GM19035 (cell line): Measurements from ENCODE around the gene AP5Z1.

Experiments used
- ATAC-seq: cut with Tn5 transposase; IDR thresholded peaks from one replicate; pipeline ENCODE4 v1.9.1; 2021; ENCODE audit not compliant: unreplicated experiment

The AP5Z1 gene

DNA sequence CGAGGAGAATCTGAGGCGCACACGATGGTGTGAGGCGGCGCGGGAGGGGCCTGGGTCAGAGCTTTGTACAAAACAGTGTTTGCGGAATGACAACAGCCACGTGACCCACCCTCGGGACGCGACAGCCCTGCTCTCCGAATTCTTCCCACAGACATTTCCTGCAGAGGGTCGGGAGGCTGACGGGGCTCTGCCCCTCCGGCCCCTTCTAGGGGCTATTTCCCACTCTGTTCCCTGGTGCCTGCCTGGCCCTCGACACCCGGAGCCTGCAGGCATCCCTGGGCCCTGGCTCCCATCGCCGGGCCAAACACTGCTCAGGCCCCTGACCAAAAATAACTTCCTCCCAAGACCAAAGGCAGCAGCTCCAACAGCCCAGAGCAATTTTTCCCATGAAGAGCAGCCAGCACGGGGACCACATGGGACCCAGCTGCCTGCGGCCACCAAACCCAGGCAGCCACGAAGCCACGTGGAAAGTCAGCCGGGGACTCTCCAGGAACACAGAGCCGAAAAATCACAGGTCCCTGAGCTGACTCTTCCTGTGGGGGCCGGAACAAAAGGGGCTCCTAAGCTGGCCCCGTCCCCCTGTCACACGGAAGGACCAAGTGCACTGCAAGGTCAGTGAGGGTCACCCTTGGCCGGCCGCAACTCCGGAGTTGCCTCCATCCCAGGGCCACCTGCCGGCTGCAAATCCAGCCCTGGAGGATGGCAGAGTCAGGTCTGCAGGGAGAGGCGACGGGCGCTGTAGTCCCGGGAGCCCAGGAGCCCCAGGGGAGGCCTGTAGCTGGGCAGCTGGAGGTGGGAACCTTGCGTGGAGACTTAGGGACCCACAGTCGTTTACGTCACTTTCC, 44.4 kb downstream of the AP5Z1 start:
- ATAC-seq, result no peak

DNA sequence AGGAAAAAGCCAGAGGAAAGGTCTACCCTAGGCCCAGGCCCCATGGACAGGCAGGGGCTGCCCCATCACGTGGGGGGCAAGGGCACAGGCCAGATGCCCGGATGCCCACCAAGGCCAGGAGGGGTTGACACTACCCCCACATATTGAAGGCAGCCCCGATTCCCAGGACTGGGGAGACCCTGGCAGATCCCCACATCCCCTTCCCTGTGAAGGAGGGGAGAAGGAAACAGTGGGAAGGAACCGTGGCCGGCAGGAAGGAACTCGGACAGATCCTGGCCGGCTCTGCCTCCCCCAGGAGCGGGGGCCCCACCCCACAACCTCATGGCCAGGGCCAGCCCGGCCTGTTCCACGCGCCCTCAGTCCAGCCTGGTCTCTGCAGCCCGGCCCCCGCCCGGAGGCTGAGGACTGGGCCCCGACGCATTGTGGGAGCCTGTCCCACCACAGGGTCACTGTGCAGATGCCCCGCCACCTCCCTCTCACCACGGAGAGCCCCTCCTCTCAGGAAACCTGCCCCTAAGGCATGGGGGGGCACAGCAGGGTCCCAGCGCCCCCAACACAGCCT, 45.1 kb downstream of the AP5Z1 start:
- ATAC-seq, result no peak

DNA sequence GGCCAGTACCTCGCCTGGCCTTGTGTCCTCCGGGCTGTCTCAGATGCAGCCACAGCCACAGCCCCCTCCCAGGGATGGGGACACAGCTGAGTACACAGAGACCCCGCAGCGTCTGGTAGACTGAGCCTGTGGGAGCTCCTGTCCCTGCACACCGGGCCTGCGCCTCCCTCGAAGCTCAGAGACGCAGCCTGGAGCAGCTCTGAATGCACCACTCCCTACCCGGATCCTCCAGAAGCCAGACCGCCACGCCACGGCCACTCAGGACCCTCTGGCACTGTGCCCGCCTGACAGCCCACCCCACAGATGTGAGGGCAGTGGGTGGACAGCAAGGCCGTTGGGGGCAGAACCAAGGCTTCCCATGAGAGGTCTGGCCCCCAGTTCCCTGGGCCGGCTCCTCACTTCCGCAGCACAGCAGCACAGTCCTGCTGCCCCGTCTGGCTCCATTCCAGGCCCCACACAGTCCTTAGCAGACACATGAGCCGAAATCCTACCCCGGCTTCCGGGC, 45.6 kb downstream of the AP5Z1 start:
- ATAC-seq, result no peak

DNA sequence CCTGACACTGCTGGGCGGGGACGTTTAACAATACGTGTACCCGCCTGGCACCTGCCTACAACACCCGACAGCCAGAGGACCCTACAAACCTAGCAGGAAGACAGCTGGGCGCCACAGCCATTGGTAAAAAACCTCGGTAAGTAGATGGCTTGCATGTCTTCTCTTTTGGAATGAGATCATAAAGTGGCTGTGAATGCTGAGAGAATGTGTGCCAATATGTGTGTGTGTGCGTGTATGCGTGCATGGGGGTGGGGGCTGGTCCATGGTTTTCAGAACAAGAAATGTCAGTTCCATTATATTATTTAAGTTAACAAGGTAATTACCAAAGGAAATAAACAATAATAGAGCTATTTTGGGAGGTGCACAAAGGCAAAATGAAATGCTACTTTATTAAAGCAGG, 47.3 kb downstream of the AP5Z1 start:
- ATAC-seq, result no peak

DNA sequence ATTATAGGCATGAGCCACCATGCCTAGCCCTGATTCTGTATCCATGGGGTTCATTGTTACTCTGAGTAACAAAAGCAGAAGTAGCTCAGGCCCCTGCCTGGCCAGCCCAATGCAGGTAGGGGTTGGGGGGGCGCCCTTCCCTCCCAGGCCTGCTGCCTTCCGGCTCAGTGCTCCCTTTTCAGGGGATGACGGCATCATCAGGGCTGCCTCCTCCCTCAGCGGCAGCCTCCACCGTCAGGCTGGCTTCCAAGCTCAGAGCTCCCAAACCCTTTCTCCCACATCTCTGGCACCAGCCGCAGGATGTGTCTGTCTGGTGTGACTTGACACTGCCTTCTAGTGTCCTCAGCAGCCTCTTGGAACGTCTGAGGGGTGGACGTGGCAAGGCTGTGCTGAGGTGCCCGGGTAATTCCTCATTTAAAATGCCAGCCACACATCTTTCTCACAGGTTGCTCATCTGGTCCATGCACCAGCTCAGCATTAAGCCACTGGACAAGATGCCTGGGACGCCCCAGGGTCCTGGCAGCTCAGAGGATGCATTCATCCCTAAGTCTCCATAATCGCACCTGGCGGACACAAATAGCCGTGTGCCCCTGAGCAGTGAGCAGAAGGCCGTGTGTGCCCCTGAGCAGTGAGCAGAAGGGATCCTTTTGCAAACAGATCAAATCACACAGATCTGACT, 48.2 kb downstream of the AP5Z1 start:
- ATAC-seq, result no peak

DNA sequence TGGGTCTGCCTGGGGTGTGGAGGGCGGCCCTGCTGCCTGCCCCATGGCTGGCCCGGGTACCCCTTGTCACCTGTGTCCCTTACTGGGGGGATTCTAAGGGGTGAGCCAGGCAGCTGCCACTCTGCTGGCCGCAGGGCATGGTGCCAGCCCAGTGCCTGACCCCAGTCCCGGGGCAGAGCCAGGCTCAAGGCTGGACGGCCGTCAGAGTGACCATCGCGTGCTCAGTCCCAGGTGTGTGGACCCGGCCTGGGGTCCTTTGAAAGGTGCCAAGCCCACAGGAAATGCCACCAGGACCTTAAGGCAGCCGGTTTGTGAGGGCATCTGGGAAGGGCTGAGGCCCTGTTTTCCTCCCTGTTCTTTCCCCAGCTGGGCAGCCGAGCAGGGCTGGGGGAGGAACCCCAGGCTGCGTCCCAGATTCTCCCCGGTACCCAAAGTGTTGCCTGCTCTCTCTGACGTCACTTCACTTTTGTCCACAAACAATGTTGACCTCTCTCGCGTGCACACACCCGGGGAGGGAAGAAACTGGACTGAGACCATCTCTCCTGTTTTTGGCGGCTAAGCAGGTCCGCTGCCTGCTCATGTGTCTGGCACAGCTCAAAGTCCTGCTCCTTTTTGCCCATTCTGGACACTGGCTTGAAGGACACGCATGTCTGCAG, 48.8 kb downstream of the AP5Z1 start:
- ATAC-seq, result no peak

DNA sequence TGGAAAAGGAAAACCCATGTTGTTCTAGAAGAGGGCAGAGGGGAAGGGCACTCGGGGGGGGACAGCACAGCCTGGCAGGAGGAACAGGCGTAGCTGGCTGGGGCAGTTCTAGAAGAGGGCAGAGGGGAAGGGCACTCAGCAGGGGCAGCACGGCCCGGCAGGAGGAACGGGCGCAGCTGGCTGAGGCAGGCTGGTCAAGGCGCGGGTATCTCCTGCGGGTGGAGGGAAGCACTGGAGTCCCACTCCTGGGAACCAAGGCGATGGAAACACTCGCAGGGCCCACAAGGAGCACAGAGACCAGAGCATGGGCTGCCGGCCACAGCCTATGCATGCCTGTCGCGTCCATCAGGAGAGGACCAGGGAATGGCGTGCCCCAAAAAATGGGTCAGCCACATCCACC, 49.7 kb downstream of the AP5Z1 start:
- ATAC-seq, result no peak

DNA sequence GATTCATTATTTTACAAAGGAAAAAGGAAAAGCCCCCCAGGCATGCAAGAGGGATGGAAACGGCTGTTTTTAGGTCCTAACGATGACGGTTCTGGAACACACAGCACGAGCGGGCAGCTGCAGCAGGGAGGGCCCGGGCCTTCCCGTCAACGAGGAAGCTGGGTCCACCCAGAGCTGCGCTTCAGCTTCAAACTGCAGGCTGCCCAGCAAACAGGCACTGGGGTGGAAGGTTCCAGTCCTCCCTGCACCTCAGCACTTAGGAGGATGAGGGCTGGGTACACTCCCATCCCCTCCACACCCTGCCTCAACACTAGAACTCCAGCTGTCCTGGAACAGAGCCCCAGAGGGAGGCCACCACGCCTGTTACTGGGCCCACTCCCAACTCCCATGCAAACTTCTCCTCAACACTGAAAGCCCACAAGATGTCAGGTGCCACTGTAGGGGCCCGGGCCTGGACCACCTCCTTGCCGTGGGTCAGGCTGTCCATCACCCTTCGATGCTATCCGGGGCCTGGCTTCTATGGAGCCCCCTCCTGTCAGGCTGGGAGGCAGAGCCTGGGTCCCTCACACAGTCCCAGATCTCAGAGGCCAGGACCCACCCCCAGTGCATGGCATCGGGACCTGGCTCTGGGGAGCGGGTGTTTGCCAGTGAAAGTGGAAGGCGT, 53.4 kb downstream of the AP5Z1 start:
- no peak for ATAC-seq

DNA sequence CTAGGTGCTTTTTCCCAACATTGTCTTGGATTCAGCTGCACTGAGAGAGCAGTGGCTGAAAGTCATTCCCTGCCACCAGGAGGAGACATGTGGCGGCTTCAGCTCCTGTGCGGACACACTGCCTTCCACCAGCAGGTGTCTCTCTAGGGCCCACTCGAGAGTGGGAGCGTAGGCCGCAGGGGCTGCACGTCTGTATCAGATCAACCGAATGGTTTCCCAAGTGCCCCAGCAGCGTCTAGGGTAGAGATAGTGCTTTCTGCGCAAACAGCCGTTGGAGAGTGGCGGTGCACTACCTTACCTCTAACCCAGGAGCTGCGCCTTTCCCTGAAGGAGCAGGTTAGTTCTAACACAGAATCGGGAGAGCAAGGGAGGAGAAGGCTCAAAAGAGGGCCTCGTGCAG, 54.8 kb downstream of the AP5Z1 start:
- ATAC-seq, result no peak

DNA sequence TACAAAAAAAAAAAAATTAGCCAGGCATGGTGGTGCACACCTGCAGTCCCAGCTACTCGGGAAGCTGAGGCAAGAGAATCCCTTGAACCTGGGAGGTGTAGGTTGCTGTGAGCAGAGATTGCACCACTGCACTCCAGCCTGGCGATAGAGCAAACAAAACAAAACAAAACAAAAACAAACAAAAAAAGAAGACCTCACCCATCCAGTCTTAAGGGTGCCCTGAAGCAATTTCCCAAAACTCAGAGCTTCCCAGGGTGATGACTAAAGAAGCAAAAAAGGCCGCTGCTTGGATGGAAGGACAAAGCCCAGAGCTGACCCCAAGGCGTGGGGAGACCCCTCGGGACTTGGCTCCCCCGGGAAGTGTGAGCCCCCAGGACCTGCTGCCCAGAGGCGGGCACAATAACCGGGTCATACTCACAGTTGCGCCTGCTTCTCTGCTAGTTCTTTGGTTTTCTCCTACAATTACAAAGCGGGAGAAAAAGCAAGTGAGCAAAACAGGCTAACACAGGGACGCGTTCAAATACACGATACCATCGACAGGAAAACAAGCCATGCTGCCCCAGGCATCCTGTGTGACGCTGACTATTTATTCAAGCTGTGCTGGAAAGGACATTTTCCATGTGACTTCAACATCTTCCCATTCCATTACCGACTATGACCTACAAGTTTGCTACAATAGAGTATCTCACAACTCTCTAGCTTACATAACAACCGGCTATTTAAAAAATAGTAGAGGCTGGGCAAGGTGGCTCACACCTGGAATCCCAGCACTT, 56.5 kb downstream of the AP5Z1 start:
- no peak for ATAC-seq

DNA sequence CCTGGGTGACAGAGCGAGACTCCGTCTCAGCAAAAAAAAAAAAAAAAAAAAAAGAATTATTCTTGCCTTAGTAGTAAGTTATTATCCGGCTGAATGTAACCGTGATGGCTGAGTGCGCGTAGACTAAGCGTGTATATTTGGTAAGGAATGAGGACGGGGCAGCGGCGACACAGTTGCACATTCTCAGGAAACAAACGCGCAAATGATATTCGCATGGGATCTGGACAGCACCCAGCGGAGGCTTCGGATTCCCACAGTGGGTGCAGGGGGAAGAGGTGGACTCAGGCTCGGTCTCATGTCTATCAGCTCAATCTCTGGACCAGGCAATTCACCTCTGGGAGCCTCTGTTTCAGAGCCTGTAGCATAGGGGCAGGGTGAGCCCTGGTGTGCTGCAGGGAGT, 57.3 kb downstream of the AP5Z1 start:
- ATAC-seq, result no peak

DNA sequence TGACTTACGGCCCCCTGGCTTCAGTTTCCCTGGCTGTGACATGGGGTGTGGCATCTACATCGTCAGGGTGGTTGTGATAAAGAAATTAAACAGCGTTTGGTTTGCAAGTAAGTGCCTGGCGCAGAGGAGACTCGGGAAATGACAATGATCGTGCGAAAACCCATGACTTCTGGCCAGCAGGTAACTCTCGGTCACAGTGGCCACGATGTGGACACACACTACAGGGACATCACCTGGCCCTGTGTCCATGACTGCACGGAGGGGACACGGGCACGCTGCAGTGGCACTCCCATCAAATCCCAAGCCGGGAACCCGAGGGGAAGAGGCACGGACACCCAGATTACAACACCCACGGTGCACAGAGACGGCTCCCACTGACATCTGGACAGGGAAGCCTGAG, 57.8 kb downstream of the AP5Z1 start:
- ATAC-seq, result no peak

DNA sequence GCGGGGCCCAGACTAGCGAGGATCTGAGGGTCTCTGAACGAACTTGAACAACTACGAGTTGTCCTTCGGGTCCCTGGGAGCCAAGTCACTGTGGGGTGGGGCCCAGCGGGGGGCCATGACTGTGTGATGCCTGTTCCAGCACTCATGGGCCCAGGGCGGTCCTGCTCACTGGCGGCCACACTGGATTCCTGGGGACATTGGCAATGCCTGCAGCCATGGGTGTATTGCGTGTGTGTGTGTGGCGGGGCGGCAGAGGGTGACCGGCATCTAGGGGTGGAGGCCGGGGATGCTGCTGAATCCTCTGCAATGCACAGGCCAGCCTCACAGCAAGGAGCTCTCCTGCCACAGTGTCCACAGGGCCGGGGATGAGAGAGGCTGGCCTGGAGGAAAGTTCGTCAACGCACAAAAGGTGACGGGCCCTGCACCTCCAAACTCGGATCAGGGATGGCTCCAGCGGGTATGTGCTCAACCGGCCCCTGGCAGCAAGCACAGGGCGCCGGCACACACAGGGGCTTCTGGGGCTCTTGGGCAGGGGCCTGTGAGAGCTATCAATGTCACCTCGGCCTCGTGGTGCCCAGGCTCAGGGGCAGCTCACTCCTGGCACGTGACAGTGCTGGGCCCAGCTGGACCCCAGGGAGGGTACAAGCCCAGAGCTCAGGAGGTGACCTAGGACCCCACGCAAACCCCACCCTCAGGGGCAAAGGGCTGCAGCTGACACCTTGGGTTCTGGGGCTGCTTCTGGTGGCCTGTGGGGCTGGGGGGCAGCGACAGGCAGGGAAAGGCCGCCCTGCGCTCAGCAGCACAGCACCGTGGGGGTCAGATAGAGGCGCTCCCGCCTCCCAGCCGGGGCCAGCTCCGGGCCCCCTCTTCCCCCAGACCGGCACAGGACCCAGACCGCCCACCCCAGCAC, 58.5 kb downstream of the AP5Z1 start:
- ATAC-seq, result no peak

DNA sequence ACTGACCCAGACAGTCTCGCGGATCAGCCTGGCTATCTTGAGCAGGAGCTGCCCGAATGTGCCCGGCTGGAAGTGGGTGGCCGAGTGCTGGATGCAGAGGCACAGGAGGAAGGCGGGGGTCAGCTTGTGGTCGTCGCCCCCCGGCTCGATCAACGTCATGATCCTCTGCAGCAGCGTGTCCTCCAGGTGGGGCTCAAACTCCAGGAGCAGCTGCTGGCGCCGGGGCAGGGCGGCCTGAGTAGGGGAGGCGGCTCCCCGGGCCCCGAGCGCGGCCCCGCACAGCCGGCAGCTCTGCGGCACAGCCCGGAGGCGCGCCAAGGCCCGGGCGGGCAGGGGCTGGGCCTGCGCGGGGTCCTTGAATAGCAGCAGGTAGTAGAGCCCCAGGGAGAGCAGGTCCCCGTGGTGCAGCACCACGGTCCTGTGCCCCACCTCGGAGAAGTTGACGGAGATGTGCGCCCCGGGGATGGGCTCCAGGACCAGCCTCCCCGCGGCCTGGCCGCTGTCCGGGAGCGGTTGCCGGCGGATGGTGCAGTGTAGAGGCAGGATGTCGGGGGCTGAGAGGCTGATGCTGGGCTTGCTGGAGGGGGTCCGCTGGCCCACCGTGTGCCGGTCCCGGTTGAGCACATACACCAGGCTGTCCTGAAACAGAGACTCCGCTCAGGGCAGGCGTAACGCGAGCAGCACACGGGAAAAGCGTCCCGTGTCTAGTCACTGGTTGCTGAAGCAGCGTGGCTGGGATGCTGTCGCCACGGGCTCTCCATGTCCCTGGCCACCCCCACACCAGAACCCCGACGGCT, 59.4 kb downstream of the AP5Z1 start:
- no peak for ATAC-seq

DNA sequence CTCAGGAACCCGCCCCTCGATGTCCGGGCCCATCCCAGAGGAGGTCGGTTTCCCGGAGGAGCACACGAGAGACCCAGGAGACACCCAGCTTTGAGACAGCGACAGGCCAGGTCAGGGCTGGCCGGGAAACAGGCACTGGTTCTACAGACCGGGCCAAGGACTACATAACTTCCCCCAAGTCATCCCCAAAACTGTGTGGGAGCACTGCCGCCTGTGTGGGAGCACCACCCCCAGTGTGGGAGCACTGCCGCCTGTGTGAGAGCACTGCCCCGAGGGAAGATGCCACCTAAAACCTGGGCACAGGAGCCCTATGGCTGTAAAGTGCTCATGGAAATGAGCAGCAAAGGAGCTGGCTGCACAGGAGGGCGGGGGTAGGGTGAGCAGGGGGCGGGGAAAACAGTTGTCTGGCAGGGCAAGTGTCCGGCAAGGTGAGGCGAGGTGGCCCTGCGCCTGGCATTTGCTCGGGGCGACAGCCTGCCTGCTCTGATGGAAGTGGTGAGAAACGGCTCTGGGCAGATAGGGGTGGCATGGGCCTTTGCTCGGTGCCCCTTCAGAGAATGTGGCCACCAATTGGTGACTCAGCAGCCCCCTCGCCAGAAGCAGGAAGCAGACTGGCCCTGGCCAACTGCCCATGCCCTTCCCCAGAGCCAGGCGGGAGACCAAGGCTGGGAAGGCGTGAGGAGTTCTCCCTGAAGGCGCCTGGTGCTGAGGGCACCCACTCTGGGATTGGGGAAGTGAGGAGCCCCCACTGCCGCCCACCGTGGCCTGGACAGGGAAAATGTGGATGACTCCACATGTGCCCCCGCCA, 60.2 kb downstream of the AP5Z1 start:
- ATAC-seq, result no peak

DNA sequence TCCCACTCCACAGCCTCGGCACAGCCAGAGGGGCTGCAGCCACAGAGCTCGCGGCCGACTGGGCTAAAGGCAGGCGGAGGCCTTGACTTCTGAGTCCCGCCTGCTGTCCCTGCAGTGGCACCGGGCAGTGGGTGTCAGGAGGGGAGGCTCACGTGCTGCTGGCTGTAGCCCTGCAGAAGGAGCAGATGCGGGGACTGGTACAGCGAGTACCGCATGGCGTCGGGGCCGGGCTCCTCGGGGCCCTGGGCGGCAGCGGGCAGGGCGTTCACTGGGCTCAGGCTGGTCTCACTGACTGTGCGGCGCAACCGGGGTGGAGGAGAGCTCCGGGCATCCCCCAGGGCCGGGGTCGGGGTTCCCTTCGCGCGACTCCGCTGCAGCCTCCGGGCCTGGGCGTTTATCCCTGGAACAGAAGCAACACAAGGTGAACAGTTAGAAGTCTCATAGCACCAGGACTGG, 60.8 kb downstream of the AP5Z1 start:
- ATAC-seq, result no peak

DNA sequence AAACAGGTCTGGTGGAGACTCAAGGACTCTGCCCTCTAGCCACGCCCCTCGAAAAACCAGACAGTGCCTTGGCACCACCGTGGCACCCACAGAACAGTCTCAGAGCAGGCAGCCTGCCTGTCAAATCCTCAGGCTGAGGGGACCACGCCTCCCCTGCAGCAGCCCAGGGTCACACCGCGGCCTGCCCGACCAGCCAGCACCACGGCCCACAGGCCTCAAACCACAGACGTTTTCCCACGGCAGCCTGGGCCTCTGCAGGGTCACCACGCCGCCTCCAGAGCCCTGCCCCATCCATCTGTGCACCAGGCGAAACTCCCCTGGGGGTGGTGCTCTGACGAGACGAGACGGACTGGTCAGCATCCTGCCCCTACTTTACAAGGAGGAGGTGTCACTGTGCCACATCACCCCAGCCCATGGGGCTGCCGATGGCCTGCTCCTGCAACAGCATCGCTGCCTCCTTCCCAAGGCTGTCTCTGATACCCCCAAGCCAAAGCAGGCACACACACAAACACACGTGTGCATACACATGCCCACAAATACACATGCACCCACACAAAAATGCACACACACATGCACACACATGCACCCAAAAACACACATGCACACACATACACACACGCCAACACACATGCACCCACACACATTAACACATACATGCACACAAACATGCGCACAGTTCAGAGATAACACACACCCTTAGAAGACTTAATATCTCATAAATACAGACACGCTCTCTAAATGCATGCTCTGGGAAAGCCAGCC, 61.8 kb downstream of the AP5Z1 start:
- no peak for ATAC-seq
